CD14-positive monocyte (primary cell): ENCODE data around the gene CRADD. TPM values are rescaled to one million over a fixed set of nuclear protein-coding genes. Genes with fewer than 3 reads are reported as not detected.

Experiments
- DNase-seq, 3 donors: peaks; one replicate each; pipeline ENCODE4 v3.0.0-alpha.2; 2011 to 2022
- H2AFZ ChIP-seq: 2 replicates; pipeline ENCODE4 v1.6.0; 2012; ENCODE audit warnings: mild to moderate bottlenecking, low read depth, low read length, inconsistent platforms; ENCODE audit not compliant: insufficient read depth, poor library complexity, severe bottlenecking
- H3K27ac ChIP-seq, 2 donors: 1 replicate in 1 of 2; 2 replicates in 1 of 2; pipeline ENCODE4 v1.5.1; 2012 to 2013; ENCODE audit warnings: low read length in 2 of 2, control low read depth in 1 of 2, inconsistent platforms in 1 of 2, low read depth in 1 of 2, mild to moderate bottlenecking in 1 of 2
- H3K27me3 ChIP-seq, 2 donors: one replicate each; pipeline versions ENCODE4 v1.6.0 to v1.6.1; 2011 to 2013; ENCODE audit warnings: low read length in 2 of 2; ENCODE audit not compliant: control insufficient read depth in 2 of 2, insufficient read depth in 2 of 2
- H3K36me3 ChIP-seq, 2 donors: replicated peaks in 1 of 2; 1 replicate in 1 of 2; 2 replicates in 1 of 2; pipeline versions ENCODE4 v1.5.1 to v1.6.1; 2012 to 2013; ENCODE audit warnings: low read length in 2 of 2, control low read depth in 1 of 2, inconsistent platforms in 1 of 2, mild to moderate bottlenecking in 1 of 2; ENCODE audit not compliant: insufficient read depth in 2 of 2, control insufficient read depth in 1 of 2
- H3K4me1 ChIP-seq, 2 donors: 1 replicate in 1 of 2; 2 replicates in 1 of 2; pipeline versions ENCODE4 v1.5.1 to v1.6.1; 2012 to 2013; ENCODE audit warnings: low read length in 2 of 2, control low read depth in 1 of 2, inconsistent platforms in 1 of 2, mild to moderate bottlenecking in 1 of 2, moderate library complexity in 1 of 2; ENCODE audit not compliant: insufficient read depth in 2 of 2, control insufficient read depth in 1 of 2
- H3K4me2 ChIP-seq: replicated peaks from 2 replicates; pipeline ENCODE3; 2012; ENCODE audit warnings: low read length, moderate library complexity, mild to moderate bottlenecking; ENCODE audit not compliant: poor library complexity, severe bottlenecking; ENCODE audit errors: extremely low read depth
- H3K4me3 ChIP-seq, 3 experiments: fragments of 200-600 bp in 1 of 3; sonication (generic) in 1 of 3; replicated peaks in 1 of 3; 1 replicate in 2 of 3; 2 replicates in 1 of 3; pipeline ENCODE4 v1.5.1; 2011 to 2013; ENCODE audit warnings: low read length in 3 of 3, mild to moderate bottlenecking in 3 of 3, control low read depth in 2 of 3, low read depth in 2 of 3, inconsistent platforms in 1 of 3, moderate library complexity in 1 of 3
- H3K79me2 ChIP-seq: 2 replicates; pipeline ENCODE4 v1.6.0; 2012; ENCODE audit warnings: mild to moderate bottlenecking, control low read depth, inconsistent platforms, low read length, moderate library complexity; ENCODE audit not compliant: insufficient read depth
- H3K9ac ChIP-seq: 2 replicates; pipeline ENCODE4 v1.6.0; 2017; ENCODE audit warnings: low read length, mild to moderate bottlenecking; ENCODE audit not compliant: insufficient read depth, poor library complexity, severe bottlenecking
- H3K9me3 ChIP-seq, 2 donors: replicated peaks in 1 of 2; 1 replicate in 1 of 2; 2 replicates in 1 of 2; pipeline versions ENCODE4 v1.5.1 to v1.6.1; 2012 to 2013; ENCODE audit warnings: low read length in 2 of 2, control low read depth in 1 of 2; ENCODE audit not compliant: control insufficient read depth in 1 of 2, insufficient read depth in 1 of 2
- H4K20me1 ChIP-seq: 2 replicates; pipeline ENCODE4 v1.6.0; 2012; ENCODE audit warnings: mild to moderate bottlenecking, low read length, control low read depth, moderate library complexity; ENCODE audit not compliant: insufficient read depth
- H3K27ac Mint-ChIP-seq, 7 donors: one replicate each; pipeline ENCODE4 v1.8.0; 2020; ENCODE audit warnings: mild to moderate bottlenecking in 7 of 7, mixed read lengths in 7 of 7, moderate library complexity in 6 of 7, inconsistent platforms in 2 of 7
- H3K27me3 Mint-ChIP-seq, 3 donors: one replicate each; pipeline ENCODE4 v1.8.0; 2021 to 2022; ENCODE audit warnings: low read depth in 3 of 3, mild to moderate bottlenecking in 3 of 3, mixed read lengths in 3 of 3, moderate library complexity in 3 of 3, inconsistent platforms in 1 of 3
- H3K36me3 Mint-ChIP-seq, 2 donors: one replicate each; pipeline ENCODE4 v1.8.0; 2020; ENCODE audit warnings: mixed read lengths in 2 of 2, inconsistent platforms in 1 of 2, mild to moderate bottlenecking in 1 of 2
- H3K4me1 Mint-ChIP-seq: one replicate; pipeline ENCODE4 v1.8.0; 2020; ENCODE audit warnings: mild to moderate bottlenecking, mixed read lengths
- H3K4me3 Mint-ChIP-seq, 2 donors: one replicate each; pipeline ENCODE4 v1.8.0; 2020; ENCODE audit warnings: mild to moderate bottlenecking in 2 of 2, mixed read lengths in 2 of 2, moderate library complexity in 1 of 2
- H3K9me3 Mint-ChIP-seq, 7 donors: one replicate each; pipeline ENCODE4 v1.8.0; 2020 to 2022; ENCODE audit warnings: mixed read lengths in 7 of 7, mild to moderate bottlenecking in 6 of 7, moderate library complexity in 6 of 7, inconsistent platforms in 2 of 7
- WGBS: methylation state at CpG from one replicate; pipeline ENCODE4 v1.1.5; 2013; ENCODE audit warnings: missing lambda C conversion rate; ENCODE audit not compliant: insufficient coverage; 5-methylcytosine and 5-hydroxymethylcytosine counted together
- intact Hi-C, 2 donors: fragments of 100-400 bp; cut with micrococcal nuclease; formaldehyde crosslinking; loops; one replicate each; pipeline versions ENCODE4 v1.15.0 to v1.15.1; 2023
- polyA plus RNA-seq, 3 donors: library from polyadenylated mRNA; depleted of rRNA in 1 of 3; unstranded in 2 of 3; stranded (reverse) in 1 of 3; fragments of 300-500 nt in 2 of 3; fragments of >200 nt in 1 of 3; fragmentation: Illumina TruSeq in 2 of 3; gene quantifications; 1 replicate in 2 of 3; 2 replicates in 1 of 3; pipeline ENCODE4 v1.2.3, GENCODE V29; 2012 to 2021
- TF ChIP-seq, protein P1 (sequence below): fragments of 200-600 bp; IDR thresholded peaks from one replicate; pipeline ENCODE4 v1.8.0; 2022; ENCODE audit warnings: antibody characterized with exemption, mild to moderate bottlenecking

CRADD gene
- polyA plus RNA-seq, 3 donors = 5.6 to 12.2 (median 11.2) TPM

DNA sequence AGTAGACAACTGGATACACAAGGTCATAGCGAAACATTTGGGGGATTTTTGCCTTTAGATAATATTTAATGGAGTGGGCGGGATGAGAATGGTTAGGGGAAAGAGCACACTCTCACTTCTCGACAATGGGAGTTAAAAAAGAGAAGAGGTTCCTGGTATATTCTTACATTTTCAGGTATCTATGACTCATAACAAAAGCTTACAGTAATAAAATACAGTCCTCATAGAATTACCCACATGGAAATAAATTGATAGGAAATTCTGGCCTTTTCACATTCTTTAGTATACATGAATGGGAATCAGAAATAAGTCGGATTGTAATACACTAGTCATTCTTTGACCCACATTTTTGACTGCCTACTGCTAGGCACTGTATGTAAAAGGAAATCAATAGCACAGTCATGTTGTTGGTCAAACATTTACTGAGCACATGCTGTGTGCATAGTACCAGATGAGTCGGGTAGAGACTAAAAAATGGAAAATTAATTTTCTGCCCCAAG, 8.2 kb upstream of the CRADD start:
- Histone ChIP-seq H3K4me2 (no peak overlapping the region), H3K36me3 (no peaks in the 10 kb centered on the region), H3K4me1 (no peaks in the 10 kb centered on the region), H3K9me3 (no peaks in the 10 kb centered on the region), H3K27me3 (no peaks in the 10 kb centered on the region), H2AFZ (no peak overlapping the region), H4K20me1 (no peaks in the 10 kb centered on the region), H3K4me3 (no peak overlapping the region), H3K9ac (no peak overlapping the region), H3K27ac (no peak overlapping the region), H3K79me2 (no peaks in the 10 kb centered on the region)
- H3K36me3 Mint-ChIP-seq = no peaks in the 10 kb centered on the region
- WGBS = 93% methylated on average over 2 of the region's 5 CpGs
- no peak overlapping the region for H3K4me3 Mint-ChIP-seq
- H3K9me3 Mint-ChIP-seq = peaks cover 0 to 11% (median 9%) of the 10 kb centered on the region in 7 donors
- H3K4me1 Mint-ChIP-seq = peaks cover 2% of the 10 kb centered on the region
- TF ChIP-seq, protein P1, sequence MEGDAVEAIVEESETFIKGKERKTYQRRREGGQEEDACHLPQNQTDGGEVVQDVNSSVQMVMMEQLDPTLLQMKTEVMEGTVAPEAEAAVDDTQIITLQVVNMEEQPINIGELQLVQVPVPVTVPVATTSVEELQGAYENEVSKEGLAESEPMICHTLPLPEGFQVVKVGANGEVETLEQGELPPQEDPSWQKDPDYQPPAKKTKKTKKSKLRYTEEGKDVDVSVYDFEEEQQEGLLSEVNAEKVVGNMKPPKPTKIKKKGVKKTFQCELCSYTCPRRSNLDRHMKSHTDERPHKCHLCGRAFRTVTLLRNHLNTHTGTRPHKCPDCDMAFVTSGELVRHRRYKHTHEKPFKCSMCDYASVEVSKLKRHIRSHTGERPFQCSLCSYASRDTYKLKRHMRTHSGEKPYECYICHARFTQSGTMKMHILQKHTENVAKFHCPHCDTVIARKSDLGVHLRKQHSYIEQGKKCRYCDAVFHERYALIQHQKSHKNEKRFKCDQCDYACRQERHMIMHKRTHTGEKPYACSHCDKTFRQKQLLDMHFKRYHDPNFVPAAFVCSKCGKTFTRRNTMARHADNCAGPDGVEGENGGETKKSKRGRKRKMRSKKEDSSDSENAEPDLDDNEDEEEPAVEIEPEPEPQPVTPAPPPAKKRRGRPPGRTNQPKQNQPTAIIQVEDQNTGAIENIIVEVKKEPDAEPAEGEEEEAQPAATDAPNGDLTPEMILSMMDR = no peak
- no peak for DNase-seq
- peaks cover 1 to 4% (median 3%) of the 10 kb centered on the region in 3 donors for H3K27me3 Mint-ChIP-seq
- intact Hi-C loops = no loop called here
- H3K27ac Mint-ChIP-seq = no peak overlapping the region

DNA sequence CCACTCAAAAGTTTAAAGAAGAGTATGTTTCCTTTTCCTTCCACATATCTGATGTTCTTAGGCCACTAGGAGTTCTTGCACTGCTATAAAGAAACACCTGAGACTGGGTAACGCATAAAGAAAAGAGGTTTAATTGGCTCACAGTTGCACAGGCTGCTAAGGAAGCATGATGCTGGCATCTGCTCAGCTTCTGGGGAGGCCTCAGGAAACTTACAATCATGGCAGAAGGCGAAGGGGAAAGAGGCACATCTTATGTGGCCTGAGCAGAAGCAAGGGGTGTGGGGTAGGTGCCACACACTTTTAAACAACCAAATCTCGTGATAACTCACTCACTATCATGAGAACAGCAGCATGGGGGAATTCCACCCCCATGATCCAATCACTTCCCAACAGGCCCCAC, 7.7 kb upstream of the CRADD start:
- H3K4me3 Mint-ChIP-seq = no peak overlapping the region
- H4K20me1 ChIP-seq = no peaks in the 10 kb centered on the region
- H3K9ac ChIP-seq = no peak overlapping the region
- H3K79me2 ChIP-seq = no peaks in the 10 kb centered on the region
- H3K9me3 Mint-ChIP-seq = peaks cover 0 to 11% (median 5%) of the 10 kb centered on the region in 7 donors
- DNase-seq = no peak
- peaks cover 3% of the 10 kb centered on the region for H3K4me1 Mint-ChIP-seq
- H3K4me2 ChIP-seq = no peak overlapping the region
- H3K27me3 Mint-ChIP-seq = peaks cover 1 to 5% (median 3%) of the 10 kb centered on the region in 3 donors
- H3K36me3 Mint-ChIP-seq = no peaks in the 10 kb centered on the region
- TF ChIP-seq, protein P1 = no peak
- no peaks in the 10 kb centered on the region for H3K36me3 ChIP-seq
- H3K27ac Mint-ChIP-seq = no peak overlapping the region
- H3K9me3 ChIP-seq = no peaks in the 10 kb centered on the region
- no peak overlapping the region for H3K27ac ChIP-seq
- no peak overlapping the region for H3K4me3 ChIP-seq
- WGBS = 100% methylated on average over 1 of the region's 3 CpGs
- no peaks in the 10 kb centered on the region for H3K4me1 ChIP-seq
- H3K27me3 ChIP-seq = no peaks in the 10 kb centered on the region
- intact Hi-C loops = no loop called here
- no peak overlapping the region for H2AFZ ChIP-seq
